ENCODE results near the gene LRIT3.

GRCh38 chr4:109816894-109817293 is 31.0 kb upstream of the LRIT3 start:
- no peak for TF ChIP-seq CTCF (conservative IDR thresholded peaks at IDR 0.05; ENCODE audit: low read depth, low read length)
- no peak for TF ChIP-seq EZH2 (IDR thresholded peaks at IDR 0.05; ENCODE audit: low read length, unreplicated experiment)
- TF ChIP-seq EZH2phosphoT487 (IDR thresholded peaks at IDR 0.05; ENCODE audit: borderline replicate concordance, low read length) = no peak
